Thoracic aorta (tissue), 2 donors: ENCODE data around the gene TACC2. TPM values are rescaled to one million over a fixed set of nuclear protein-coding genes. Genes with fewer than 3 reads are reported as not detected.

ENCODE experiments used
- ATAC-seq: fragments of 150-250 bp; one replicate; pipeline ENCODE4 v1.8.0; 2017; ENCODE audit warnings: low read depth; ENCODE audit not compliant: insufficient number of reproducible peaks, low FRiP score
- DNase-seq: peaks from one replicate; pipeline ENCODE4 v3.0.0-alpha.2; 2020; ENCODE audit warnings: low spot score
- H3K27ac ChIP-seq, 2 donors: fragments of 200-600 bp; sonication (generic); 1 replicate in 1 of 2; 2 replicates in 1 of 2; pipeline ENCODE4 v1.5.1; 2016; ENCODE audit warnings: mild to moderate bottlenecking in 2 of 2, moderate library complexity in 2 of 2
- H3K27me3 ChIP-seq: fragments of 200-600 bp; sonication (generic); replicated peaks from 2 replicates; pipeline ENCODE4 v1.6.0; 2016; ENCODE audit warnings: mild to moderate bottlenecking; ENCODE audit not compliant: insufficient read depth
- H3K36me3 ChIP-seq: fragments of 200-600 bp; sonication (generic); one replicate; pipeline ENCODE4 v1.5.1; 2016
- H3K4me1 ChIP-seq, 2 donors: fragments of 200-600 bp; sonication (generic); 1 replicate in 1 of 2; 2 replicates in 1 of 2; pipeline versions ENCODE4 v1.5.1 to v1.6.0; 2016; ENCODE audit warnings: low read depth in 2 of 2, mild to moderate bottlenecking in 1 of 2; ENCODE audit not compliant: control insufficient read depth in 1 of 2
- H3K4me3 ChIP-seq: fragments of 200-600 bp; sonication (generic); 2 replicates; pipeline ENCODE4 v1.5.1; 2016; ENCODE audit warnings: mild to moderate bottlenecking
- H3K9me3 ChIP-seq: fragments of 200-600 bp; sonication (generic); 2 replicates; pipeline ENCODE4 v1.5.1; 2016
- total RNA-seq, 2 donors: library from RNA; depleted of rRNA; stranded (reverse); fragments of >200 nt; gene quantifications; one replicate each; pipeline versions ENCODE4 v1.1.0 to v1.2.3, GENCODE V29; 2016
- TF ChIP-seq, protein P1 (sequence below): fragments of 200-600 bp; sonication (generic); IDR thresholded peaks from one replicate; pipeline ENCODE4 v1.5.1; 2019; ENCODE audit warnings: antibody characterized with exemption

The TACC2 gene
- total RNA-seq, 2 donors from 2014 or later: 52.1 to 71.0 TPM

- no peak for DNase-seq
- no peak for ATAC-seq
- Histone ChIP-seq H3K9me3 (no peaks in the 10 kb centered on the region), H3K27me3 (no peaks in the 10 kb centered on the region), H3K36me3 (peaks cover 4% of the 10 kb centered on the region), H3K4me1 (peaks cover 0 to 11% of the 10 kb centered on the region in 2 donors), H3K4me3 (no peak overlapping the region), H3K27ac (no peak overlapping the region)
- TF ChIP-seq, protein P1, sequence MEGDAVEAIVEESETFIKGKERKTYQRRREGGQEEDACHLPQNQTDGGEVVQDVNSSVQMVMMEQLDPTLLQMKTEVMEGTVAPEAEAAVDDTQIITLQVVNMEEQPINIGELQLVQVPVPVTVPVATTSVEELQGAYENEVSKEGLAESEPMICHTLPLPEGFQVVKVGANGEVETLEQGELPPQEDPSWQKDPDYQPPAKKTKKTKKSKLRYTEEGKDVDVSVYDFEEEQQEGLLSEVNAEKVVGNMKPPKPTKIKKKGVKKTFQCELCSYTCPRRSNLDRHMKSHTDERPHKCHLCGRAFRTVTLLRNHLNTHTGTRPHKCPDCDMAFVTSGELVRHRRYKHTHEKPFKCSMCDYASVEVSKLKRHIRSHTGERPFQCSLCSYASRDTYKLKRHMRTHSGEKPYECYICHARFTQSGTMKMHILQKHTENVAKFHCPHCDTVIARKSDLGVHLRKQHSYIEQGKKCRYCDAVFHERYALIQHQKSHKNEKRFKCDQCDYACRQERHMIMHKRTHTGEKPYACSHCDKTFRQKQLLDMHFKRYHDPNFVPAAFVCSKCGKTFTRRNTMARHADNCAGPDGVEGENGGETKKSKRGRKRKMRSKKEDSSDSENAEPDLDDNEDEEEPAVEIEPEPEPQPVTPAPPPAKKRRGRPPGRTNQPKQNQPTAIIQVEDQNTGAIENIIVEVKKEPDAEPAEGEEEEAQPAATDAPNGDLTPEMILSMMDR: no peak
Measured at GRCh38 chr10:122190176-122190943, 201.4 kb downstream of the TACC2 start.

DNA sequence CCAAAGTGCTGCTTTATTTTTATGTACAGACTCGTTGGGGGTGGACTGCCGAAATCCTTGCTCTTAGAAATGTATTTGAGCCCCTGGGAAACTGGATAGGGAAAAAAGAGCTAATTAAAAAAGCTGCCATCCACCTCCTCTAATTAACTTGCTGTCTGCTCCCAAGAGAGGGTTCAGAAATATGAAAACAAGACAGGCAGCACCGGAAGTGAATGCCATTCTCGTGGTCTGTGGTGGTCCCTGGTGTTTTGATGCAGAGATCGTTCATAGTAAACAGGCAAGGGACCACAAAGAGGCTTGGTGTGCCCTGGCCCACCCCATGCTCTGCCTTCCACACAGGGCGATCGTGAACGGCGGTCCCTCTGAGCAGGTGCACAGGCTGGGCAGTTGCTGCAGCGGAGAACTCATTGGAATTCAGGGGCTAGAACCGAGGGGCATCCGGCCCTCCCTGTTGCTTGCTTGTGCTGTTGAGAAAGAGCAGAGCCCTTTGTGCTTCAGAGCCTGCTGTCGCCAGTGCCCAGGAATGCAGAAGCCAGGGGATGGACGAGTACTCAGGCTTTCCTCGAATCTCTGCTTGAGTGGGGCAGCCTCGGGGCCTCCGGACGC, 203.1 kb downstream of the TACC2 start:
- Histone ChIP-seq H3K27ac (no peak overlapping the region), H3K4me1 (peaks cover 0 to 9% of the 10 kb centered on the region in 2 donors), H3K36me3 (peaks cover 16% of the 10 kb centered on the region), H3K9me3 (no peaks in the 10 kb centered on the region), H3K27me3 (no peaks in the 10 kb centered on the region), H3K4me3 (no peak overlapping the region)
- no peak for ATAC-seq
- DNase-seq: no peak
- TF ChIP-seq, protein P1: no peak

DNA sequence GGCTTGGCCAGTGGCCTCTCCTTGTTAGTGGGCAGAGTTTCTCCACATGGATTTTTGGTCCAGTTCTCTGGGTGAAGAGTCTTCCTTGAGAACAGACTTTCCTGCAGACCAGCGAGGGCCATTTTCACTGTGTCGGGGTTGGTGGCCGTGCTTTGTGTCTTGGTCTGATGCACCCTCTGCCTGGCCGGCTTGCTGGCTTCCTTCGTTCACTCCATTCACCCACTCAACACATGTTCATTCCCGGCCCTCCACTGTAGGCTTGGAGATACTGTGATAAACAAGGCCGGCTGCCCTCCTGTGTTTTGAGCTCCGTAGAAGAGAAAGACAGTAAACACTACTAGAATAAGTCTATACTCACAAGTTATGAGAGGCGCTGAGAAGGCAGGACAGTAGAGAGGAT, 205.3 kb downstream of the TACC2 start:
- ATAC-seq: no peak
- Histone ChIP-seq H3K36me3 (peaks cover 16% of the 10 kb centered on the region), H3K4me3 (no peak overlapping the region), H3K9me3 (no peaks in the 10 kb centered on the region), H3K27me3 (no peaks in the 10 kb centered on the region), H3K27ac (no peak overlapping the region), H3K4me1 (no peaks in the 10 kb centered on the region)
- TF ChIP-seq, protein P1: no peak
- no peak for DNase-seq

GRCh38 chr10:122196218-122196617, 207.3 kb downstream of the TACC2 start:
- H3K27ac ChIP-seq: no peak overlapping the region
- DNase-seq (no peak), ATAC-seq (no peak)
- H3K4me1 ChIP-seq: no peaks in the 10 kb centered on the region
- no peak overlapping the region for H3K4me3 ChIP-seq
- H3K9me3 ChIP-seq: no peaks in the 10 kb centered on the region
- H3K27me3 ChIP-seq: no peaks in the 10 kb centered on the region
- peaks cover 19% of the 10 kb centered on the region for H3K36me3 ChIP-seq
- TF ChIP-seq, protein P1: no peak

DNA sequence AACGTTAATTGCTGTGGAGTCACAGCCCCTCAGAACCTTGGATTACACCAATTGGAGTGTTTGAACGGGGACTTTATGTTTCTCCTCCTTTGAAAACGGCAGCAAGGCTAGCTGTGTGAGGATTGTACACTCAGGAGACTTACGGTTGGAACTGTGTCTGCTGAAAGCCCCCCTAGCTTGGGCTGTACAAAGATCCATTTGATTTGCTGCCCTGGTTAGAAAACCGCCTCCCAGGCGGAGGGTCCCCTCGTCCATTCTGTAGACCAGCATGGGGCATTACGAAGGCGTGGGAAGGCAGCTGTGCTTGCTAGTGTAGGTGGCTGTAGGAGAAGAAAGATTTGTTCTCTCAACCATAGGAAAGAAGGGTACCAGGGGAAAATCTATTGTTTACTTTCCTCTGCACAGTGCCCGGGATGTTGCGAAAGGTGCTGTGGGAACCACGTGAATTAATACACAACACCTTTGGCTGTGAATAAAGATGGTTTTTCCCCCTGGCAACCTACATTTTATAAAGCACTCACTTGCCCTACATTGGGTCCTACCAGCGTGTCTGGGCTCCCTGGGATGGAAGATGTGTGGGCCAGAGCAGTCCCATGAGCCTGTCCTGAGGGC, 208.8 kb downstream of the TACC2 start:
- H3K27me3 ChIP-seq: no peaks in the 10 kb centered on the region
- H3K36me3 ChIP-seq: peaks cover 23% of the 10 kb centered on the region
- no peaks in the 10 kb centered on the region for H3K9me3 ChIP-seq
- TF ChIP-seq, protein P1: no peak
- H3K4me1 ChIP-seq: no peaks in the 10 kb centered on the region
- no peak for DNase-seq
- H3K4me3 ChIP-seq: no peak overlapping the region
- no peak overlapping the region for H3K27ac ChIP-seq
- no peak for ATAC-seq
